ENCODE results near the gene LRRC27. TPM values are rescaled to one million over a fixed set of nuclear protein-coding genes. Genes with fewer than 3 reads are reported as not detected.

LRRC27 gene
- total and polyA plus RNA-seq, 10 donors, result 6.1 to 29.9 (median 16.6) TPM

DNA sequence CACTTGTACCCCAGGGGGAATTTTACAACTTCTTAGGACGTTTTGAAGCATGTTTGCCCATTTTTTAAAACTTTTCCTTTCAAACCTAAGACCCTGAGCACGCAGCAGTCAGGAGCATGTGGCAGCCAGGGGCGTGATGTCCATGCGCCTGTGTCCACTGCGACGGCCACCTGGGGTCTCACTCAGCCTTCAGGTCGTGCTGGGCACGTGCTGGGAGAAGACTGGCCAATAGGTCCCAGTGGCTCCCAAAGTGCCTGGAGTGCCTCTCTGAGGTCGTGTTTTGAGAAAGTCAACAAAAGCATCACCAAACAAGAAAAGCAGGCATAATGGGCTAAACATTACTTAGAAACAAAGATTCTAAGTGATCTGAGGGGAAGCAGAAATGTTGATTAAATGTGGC lies 14.8 kb downstream of the LRRC27 start:
- H3K4me3 ChIP-seq, result no peak overlapping the region
- peak; percentile 67 for DNase-seq
- no peaks in the 10 kb centered on the region for H3K27me3 ChIP-seq (replicated peaks in 1 of 7)
- 92 to 97% (median 93%) methylated on average over 9 of the region's 9 CpGs for WGBS, 5 donors
- TF ChIP-seq, protein P1, sequence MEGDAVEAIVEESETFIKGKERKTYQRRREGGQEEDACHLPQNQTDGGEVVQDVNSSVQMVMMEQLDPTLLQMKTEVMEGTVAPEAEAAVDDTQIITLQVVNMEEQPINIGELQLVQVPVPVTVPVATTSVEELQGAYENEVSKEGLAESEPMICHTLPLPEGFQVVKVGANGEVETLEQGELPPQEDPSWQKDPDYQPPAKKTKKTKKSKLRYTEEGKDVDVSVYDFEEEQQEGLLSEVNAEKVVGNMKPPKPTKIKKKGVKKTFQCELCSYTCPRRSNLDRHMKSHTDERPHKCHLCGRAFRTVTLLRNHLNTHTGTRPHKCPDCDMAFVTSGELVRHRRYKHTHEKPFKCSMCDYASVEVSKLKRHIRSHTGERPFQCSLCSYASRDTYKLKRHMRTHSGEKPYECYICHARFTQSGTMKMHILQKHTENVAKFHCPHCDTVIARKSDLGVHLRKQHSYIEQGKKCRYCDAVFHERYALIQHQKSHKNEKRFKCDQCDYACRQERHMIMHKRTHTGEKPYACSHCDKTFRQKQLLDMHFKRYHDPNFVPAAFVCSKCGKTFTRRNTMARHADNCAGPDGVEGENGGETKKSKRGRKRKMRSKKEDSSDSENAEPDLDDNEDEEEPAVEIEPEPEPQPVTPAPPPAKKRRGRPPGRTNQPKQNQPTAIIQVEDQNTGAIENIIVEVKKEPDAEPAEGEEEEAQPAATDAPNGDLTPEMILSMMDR (IDR thresholded peaks at IDR 0.05 in 8 of 11, conservative IDR thresholded peaks at IDR 0.05 in 3 of 11), result no peak
- no peak for TF ChIP-seq POLR2A (IDR thresholded peaks at IDR 0.05)
- TF ChIP-seq POLR2AphosphoS5 (IDR thresholded peaks at IDR 0.05), result no peak
- H3K4me1 ChIP-seq, result peaks cover 0 to 12% (median 2%) of the 10 kb centered on the region in 6 donors
- H3K9me3 ChIP-seq, result peaks cover 0 to 5% (median 0%) of the 10 kb centered on the region in 8 donors
- intact Hi-C loops (cut with DNase I; ENCODE audit: low total_unique reads), result no loop called here
- H3K27ac ChIP-seq, result no peak overlapping the region
- H3K36me3 ChIP-seq, result peaks cover 0 to 84% (median 17%) of the 10 kb centered on the region in 6 donors

DNA sequence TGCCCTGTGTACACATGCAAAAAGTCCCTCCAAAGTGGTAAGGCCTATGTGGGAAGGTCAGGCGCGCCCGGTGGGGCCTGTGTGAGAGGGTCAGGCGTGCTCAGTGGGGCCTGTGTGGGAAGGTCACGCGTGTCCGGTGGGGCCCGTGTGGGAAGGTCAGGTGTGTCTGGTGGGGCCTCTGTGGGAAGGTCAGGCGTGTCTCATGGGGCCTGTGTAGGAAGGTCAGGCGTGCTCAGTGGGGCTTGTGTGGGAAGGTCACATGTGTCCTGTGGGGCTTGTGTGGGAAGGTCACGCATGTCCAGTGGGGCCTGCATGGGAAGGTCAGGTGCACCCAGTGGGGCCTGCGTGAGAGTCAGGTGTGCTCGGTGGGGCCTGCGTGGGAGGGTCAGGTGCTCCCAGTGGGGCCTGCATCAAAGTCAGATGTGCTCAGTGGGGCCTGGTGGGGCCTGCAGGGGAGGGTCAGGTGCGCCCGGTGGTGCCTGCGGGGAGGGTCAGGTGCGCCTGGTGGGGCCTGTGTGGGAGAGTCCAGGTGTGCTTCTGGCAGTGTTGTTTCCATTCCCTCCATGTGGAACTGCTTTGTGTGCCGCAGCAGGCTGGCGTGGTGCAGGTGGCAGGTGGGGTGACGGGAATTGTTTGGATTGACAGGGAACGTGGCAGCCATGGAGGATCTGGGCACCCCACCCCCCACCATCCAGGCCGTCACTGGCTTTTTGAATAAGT lies 15.4 kb downstream of the LRRC27 start:
- DNase-seq, result peak; percentile 56
- 84 to 90% (median 88%) methylated on average over 17 to 23 of the region's 23 CpGs for WGBS, 5 donors
- Histone ChIP-seq H3K27me3 (replicated peaks in 1 of 7) (no peaks in the 10 kb centered on the region), H3K9me3 (peaks cover 0 to under 1% (median 0%) of the 10 kb centered on the region in 8 donors), H3K4me1 (peaks cover 0 to 12% (median 2%) of the 10 kb centered on the region in 6 donors), H3K27ac (no peak overlapping the region), H3K36me3 (peaks cover 0 to 81% (median 16%) of the 10 kb centered on the region in 6 donors), H3K4me3 (no peak overlapping the region)
- intact Hi-C loops (cut with DNase I; ENCODE audit: low total_unique reads), result no loop called here
- TF ChIP-seq POLR2AphosphoS5 (IDR thresholded peaks at IDR 0.05), result no peak
- no peak for TF ChIP-seq POLR2A (IDR thresholded peaks at IDR 0.05)
- TF ChIP-seq, protein P1 (IDR thresholded peaks at IDR 0.05 in 8 of 11, conservative IDR thresholded peaks at IDR 0.05 in 3 of 11), result no peak

GRCh38 chr10:132347931-132348267 lies 15.9 kb downstream of the LRRC27 start:
- no peaks in the 10 kb centered on the region for H3K27me3 ChIP-seq (replicated peaks in 1 of 7)
- no peak overlapping the region for H3K27ac ChIP-seq
- no peak for TF ChIP-seq POLR2A (IDR thresholded peaks at IDR 0.05)
- no peak for TF ChIP-seq POLR2AphosphoS5 (IDR thresholded peaks at IDR 0.05)
- H3K4me1 ChIP-seq, result peaks cover 0 to 17% (median 3%) of the 10 kb centered on the region in 6 donors
- peaks cover 0 to 77% (median 16%) of the 10 kb centered on the region in 6 donors for H3K36me3 ChIP-seq
- 86 to 96% (median 87%) methylated on average over 12 to 13 of the region's 13 CpGs for WGBS, 5 donors
- H3K4me3 ChIP-seq, result no peak overlapping the region
- no peak for DNase-seq
- intact Hi-C loops (cut with DNase I; ENCODE audit: low total_unique reads), result no loop called here
- H3K9me3 ChIP-seq, result no peaks in the 10 kb centered on the region

DNA sequence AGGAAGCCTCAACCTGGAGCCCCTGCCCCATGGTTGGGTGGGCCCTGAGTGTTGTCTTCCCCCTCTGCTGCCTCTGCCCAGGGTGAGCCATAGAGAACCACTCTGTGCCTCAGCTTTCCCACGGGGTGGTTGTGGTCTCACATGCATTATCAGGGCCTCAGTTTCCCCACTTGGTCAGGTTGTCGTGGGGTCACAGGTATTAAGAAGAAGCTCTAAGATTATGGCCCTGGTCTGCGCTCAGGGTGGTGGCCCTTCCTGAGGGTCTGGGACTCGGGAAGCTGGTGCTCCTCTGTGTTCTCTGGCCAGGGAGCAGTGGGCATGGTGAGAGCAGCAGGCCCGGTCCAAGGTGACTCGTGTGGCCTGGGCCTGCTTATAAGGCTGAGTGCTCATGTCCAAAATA lies 17.8 kb downstream of the LRRC27 start:
- intact Hi-C loops (cut with DNase I; ENCODE audit: low total_unique reads), result loop anchor here (5.0 kb wide), 1 partner anchor 127 kb away; no protein-coding TSS in a partner anchor
- peak; percentile 60 for DNase-seq
- peaks cover 0 to 21% (median 3%) of the 10 kb centered on the region in 6 donors for H3K4me1 ChIP-seq
- H3K27me3 ChIP-seq (replicated peaks in 1 of 7), result no peaks in the 10 kb centered on the region
- H3K27ac ChIP-seq, result no peak overlapping the region
- WGBS, 5 donors, result 87 to 95% (median 89%) methylated on average over 6 of the region's 6 CpGs
- H3K9me3 ChIP-seq, result no peaks in the 10 kb centered on the region
- no peak overlapping the region for H3K4me3 ChIP-seq
- H3K36me3 ChIP-seq, result peaks cover 0 to 79% (median 12%) of the 10 kb centered on the region in 6 donors
- TF ChIP-seq POLR2A (IDR thresholded peaks at IDR 0.05), result no peak
- TF ChIP-seq, protein P1 (IDR thresholded peaks at IDR 0.05 in 8 of 11, conservative IDR thresholded peaks at IDR 0.05 in 3 of 11), result no peak
- TF ChIP-seq POLR2AphosphoS5 (IDR thresholded peaks at IDR 0.05), result no peak

Measured in spleen (tissue), 11 donors.